Keratinocyte (primary cell): ENCODE measurements around the gene DNASE1L2. TPM values are rescaled to one million over a fixed set of nuclear protein-coding genes. Genes with fewer than 3 reads are reported as not detected.

Experiments used
- DNase-seq: peaks from one replicate; pipeline ENCODE4 v3.0.0-alpha.2; 2011; ENCODE audit warnings: low read depth, missing footprints, low spot score
- FAIRE-seq: peaks from 2 replicates; lab custom pipeline; 2011; peaks lifted over from hg19 to GRCh38; lab: Jason Lieb, UNC
- H2AFZ ChIP-seq: 2 replicates; pipeline ENCODE4 v1.6.0; 2012; ENCODE audit warnings: low read length, control low read depth, inconsistent platforms; ENCODE audit not compliant: control insufficient read depth
- H3K27ac ChIP-seq: 2 replicates; pipeline ENCODE4 v1.5.1; 2011; ENCODE audit warnings: low read length; ENCODE audit not compliant: control insufficient read depth, insufficient read depth
- H3K27me3 ChIP-seq: 3 replicates; pipeline ENCODE4 v1.6.0; 2011; ENCODE audit warnings: low read length; ENCODE audit not compliant: control insufficient read depth, insufficient read depth; ENCODE audit errors: extremely low read depth
- H3K36me3 ChIP-seq, 2 experiments: 2 replicates in 1 of 2; 3 replicates in 1 of 2; pipeline ENCODE4 v1.5.1; 2011; ENCODE audit warnings: low read length in 2 of 2, mild to moderate bottlenecking in 1 of 2; ENCODE audit not compliant: control insufficient read depth in 2 of 2, insufficient read depth in 2 of 2; ENCODE audit errors: extremely low read depth in 1 of 2
- H3K4me1 ChIP-seq: 3 replicates; pipeline ENCODE4 v1.5.1; 2011; ENCODE audit warnings: low read length; ENCODE audit not compliant: control insufficient read depth, insufficient read depth; ENCODE audit errors: extremely low read depth
- H3K4me2 ChIP-seq: 3 replicates; pipeline ENCODE4 v1.6.0; 2011; ENCODE audit warnings: low read depth, low read length; ENCODE audit not compliant: control insufficient read depth, insufficient read depth; ENCODE audit errors: extremely low read depth
- H3K4me3 ChIP-seq, 3 experiments: fragments of 200-600 bp in 1 of 3; sonication (generic) in 1 of 3; 2 replicates in 2 of 3; 3 replicates in 1 of 3; pipeline ENCODE4 v1.5.1; 2011 to 2016; ENCODE audit warnings: low read length in 3 of 3, mild to moderate bottlenecking in 3 of 3, control low read depth in 2 of 3, inconsistent platforms in 1 of 3, low read depth in 1 of 3, mixed read lengths in 1 of 3, mixed run types in 1 of 3, moderate library complexity in 1 of 3; ENCODE audit not compliant: control insufficient read depth in 2 of 3, insufficient read depth in 2 of 3; ENCODE audit errors: extremely low read depth in 1 of 3
- H3K79me2 ChIP-seq: 2 replicates; pipeline ENCODE4 v1.6.0; 2012; ENCODE audit warnings: low read length; ENCODE audit not compliant: control insufficient read depth, insufficient read depth
- H3K9ac ChIP-seq: 3 replicates; pipeline ENCODE4 v1.6.0; 2011; ENCODE audit warnings: low read length; ENCODE audit not compliant: control insufficient read depth, insufficient read depth; ENCODE audit errors: extremely low read depth
- H3K9me1 ChIP-seq: 3 replicates; pipeline ENCODE4 v1.6.0; 2011; ENCODE audit warnings: low read length; ENCODE audit not compliant: control insufficient read depth, insufficient read depth; ENCODE audit errors: extremely low read depth
- H3K9me3 ChIP-seq: 2 replicates; pipeline ENCODE4 v1.5.1; 2012; ENCODE audit warnings: low read depth, low read length; ENCODE audit not compliant: control insufficient read depth
- H4K20me1 ChIP-seq: 3 replicates; pipeline ENCODE4 v1.6.0; 2011; ENCODE audit warnings: low read length; ENCODE audit not compliant: control insufficient read depth, insufficient read depth; ENCODE audit errors: extremely low read depth
- EZH2 ChIP-seq: IDR thresholded peaks from one replicate; pipeline ENCODE4 v1.6.1; 2012; ENCODE audit warnings: inconsistent platforms, mild to moderate bottlenecking, low read length, moderate library complexity
- dilution Hi-C: fragments of 300-500 bp; cut with MboI; formaldehyde crosslinking; loops from one replicate; pipeline ENCODE4 v1.7.0; 2020; ENCODE audit warnings: low sequenced_read_pairs; ENCODE audit not compliant: extremely low pct_ligation_motif_present
- polyA plus RNA-seq, 5 experiments: library from polyadenylated mRNA; depleted of rRNA in 3 of 5; stranded (reverse) in 3 of 5; stranded (forward) in 1 of 5; unstranded in 1 of 5; fragments of >200 nt; gene quantifications; 1 replicate in 1 of 5; 2 replicates in 3 of 5; 3 replicates in 1 of 5; pipeline versions ENCODE4 v1.2.1 to v1.2.3, GENCODE V29; 2011 to 2012; ENCODE audit warnings: missing spikeins in 2 of 5, low read depth in 1 of 5, low replicate concordance in 1 of 5
- TF ChIP-seq, protein P1 (sequence below), 3 experiments: IDR thresholded peaks in 1 of 3; conservative IDR thresholded peaks in 1 of 3; optimal IDR thresholded peaks in 1 of 3; 2 replicates in 2 of 3; 3 replicates in 1 of 3; pipeline versions ENCODE3 to v1.5.1; 2011; ENCODE audit warnings: low read length in 3 of 3, mild to moderate bottlenecking in 3 of 3, moderate library complexity in 2 of 3, control low read depth in 1 of 3, inconsistent platforms in 1 of 3; ENCODE audit not compliant: insufficient read depth in 2 of 3; ENCODE audit errors: extremely low read depth in 1 of 3

The DNASE1L2 gene
- polyA plus RNA-seq, 1 donor (not counting 4 experiments of a cell fraction or from before 2014, with no cell fraction given), result 0.31 TPM

DNA sequence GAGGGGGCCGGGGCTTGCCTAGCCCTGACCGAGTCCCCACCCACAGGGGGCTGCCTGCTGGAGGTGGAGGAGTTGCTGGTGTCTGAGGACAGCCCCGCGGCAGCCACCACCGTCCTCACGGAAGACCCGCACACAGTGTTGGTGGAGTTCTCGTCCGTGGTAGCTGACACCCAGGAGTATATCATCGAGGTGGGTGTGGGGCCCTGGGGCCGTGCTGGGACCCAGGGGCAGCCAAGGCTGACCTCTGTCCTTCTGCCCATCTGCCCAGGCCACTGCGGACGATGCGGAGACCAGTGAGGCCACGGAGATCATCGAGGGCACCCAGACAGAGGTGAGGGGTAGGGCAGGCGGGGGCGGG lies 1.5 kb upstream of the DNASE1L2 start:
- DNase-seq, result no peak
- peaks cover 3% of the 10 kb centered on the region for H3K9me1 ChIP-seq
- H3K9me3 ChIP-seq, result no peaks in the 10 kb centered on the region
- H4K20me1 ChIP-seq, result peaks cover 10% of the 10 kb centered on the region
- no peak for FAIRE-seq
- dilution Hi-C loops, result no loop called here
- peaks cover 21 to 40% of the 10 kb centered on the region in 2 experiments for H3K36me3 ChIP-seq
- TF ChIP-seq, protein P1, sequence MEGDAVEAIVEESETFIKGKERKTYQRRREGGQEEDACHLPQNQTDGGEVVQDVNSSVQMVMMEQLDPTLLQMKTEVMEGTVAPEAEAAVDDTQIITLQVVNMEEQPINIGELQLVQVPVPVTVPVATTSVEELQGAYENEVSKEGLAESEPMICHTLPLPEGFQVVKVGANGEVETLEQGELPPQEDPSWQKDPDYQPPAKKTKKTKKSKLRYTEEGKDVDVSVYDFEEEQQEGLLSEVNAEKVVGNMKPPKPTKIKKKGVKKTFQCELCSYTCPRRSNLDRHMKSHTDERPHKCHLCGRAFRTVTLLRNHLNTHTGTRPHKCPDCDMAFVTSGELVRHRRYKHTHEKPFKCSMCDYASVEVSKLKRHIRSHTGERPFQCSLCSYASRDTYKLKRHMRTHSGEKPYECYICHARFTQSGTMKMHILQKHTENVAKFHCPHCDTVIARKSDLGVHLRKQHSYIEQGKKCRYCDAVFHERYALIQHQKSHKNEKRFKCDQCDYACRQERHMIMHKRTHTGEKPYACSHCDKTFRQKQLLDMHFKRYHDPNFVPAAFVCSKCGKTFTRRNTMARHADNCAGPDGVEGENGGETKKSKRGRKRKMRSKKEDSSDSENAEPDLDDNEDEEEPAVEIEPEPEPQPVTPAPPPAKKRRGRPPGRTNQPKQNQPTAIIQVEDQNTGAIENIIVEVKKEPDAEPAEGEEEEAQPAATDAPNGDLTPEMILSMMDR (optimal IDR thresholded peaks at IDR 0.05 in 1 of 3, IDR thresholded peaks at IDR 0.05 in 1 of 3, conservative IDR thresholded peaks at IDR 0.05 in 1 of 3; ENCODE audit: extremely low read depth in 1 of 3, insufficient read depth in 2 of 3, low read length in 3 of 3), result no peak
- no peak for TF ChIP-seq EZH2
- no peak overlapping the region for H3K4me3 ChIP-seq
- no peak overlapping the region for H3K27ac ChIP-seq
- H3K4me1 ChIP-seq, result peaks cover 11% of the 10 kb centered on the region
- H3K27me3 ChIP-seq, result peaks cover 32% of the 10 kb centered on the region
- no peak overlapping the region for H3K4me2 ChIP-seq
- H2AFZ ChIP-seq, result no peak overlapping the region
- H3K79me2 ChIP-seq, result no peaks in the 10 kb centered on the region
- H3K9ac ChIP-seq, result no peak overlapping the region

- TF ChIP-seq EZH2, result no peak
- TF ChIP-seq, protein P1 (optimal IDR thresholded peaks at IDR 0.05 in 1 of 3, IDR thresholded peaks at IDR 0.05 in 1 of 3, conservative IDR thresholded peaks at IDR 0.05 in 1 of 3; ENCODE audit: extremely low read depth in 1 of 3, insufficient read depth in 2 of 3, low read length in 3 of 3), result no peak
- H2AFZ ChIP-seq, result no peak overlapping the region
- no peaks in the 10 kb centered on the region for H3K79me2 ChIP-seq
- no peak for DNase-seq
- FAIRE-seq, result no peak
- H3K4me3 ChIP-seq, result no peak overlapping the region
- dilution Hi-C loops, result no loop called here
- H3K4me1 ChIP-seq, result peaks cover 11% of the 10 kb centered on the region
- no peak overlapping the region for H3K9ac ChIP-seq
- H3K9me3 ChIP-seq, result no peaks in the 10 kb centered on the region
- no peak overlapping the region for H3K4me2 ChIP-seq
- H4K20me1 ChIP-seq, result peaks cover 10% of the 10 kb centered on the region
- no peak overlapping the region for H3K27ac ChIP-seq
- H3K27me3 ChIP-seq, result peaks cover 32% of the 10 kb centered on the region
- peaks cover 21 to 37% of the 10 kb centered on the region in 2 experiments for H3K36me3 ChIP-seq
- H3K9me1 ChIP-seq, result peaks cover 3% of the 10 kb centered on the region
Measured at GRCh38 chr16:2235234-2235651, 1.0 kb upstream of the DNASE1L2 start.
